GM12801 (cell line): ENCODE measurements around the gene CAMKV.

Experiments
- TF ChIP-seq, protein P1 (sequence below): IDR thresholded peaks from one replicate; pipeline ENCODE4 v1.5.1; 2011; ENCODE audit warnings: control low read depth; ENCODE audit not compliant: insufficient read length; ENCODE audit errors: extremely low read depth

CAMKV gene

DNA sequence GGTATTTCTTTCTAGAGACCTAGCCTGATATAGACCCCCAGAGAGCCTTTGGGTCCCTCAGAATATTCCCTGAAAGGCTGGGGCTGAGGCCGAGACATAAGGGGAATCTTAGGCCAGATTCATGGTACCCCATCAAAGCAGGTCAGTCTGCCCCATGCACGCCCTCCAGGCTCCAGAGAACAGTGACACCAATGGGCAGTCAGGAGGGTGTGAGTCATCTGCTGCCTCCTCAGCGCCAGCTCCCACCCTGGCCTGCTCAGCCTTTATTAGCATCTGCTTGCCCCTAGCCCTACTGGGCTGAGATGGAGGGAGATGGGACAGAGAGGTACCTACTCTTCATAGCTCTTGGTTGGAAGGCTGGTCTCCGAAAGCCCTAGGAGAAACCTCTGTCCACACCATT, 14.3 kb upstream of the CAMKV start:
- TF ChIP-seq, protein P1, sequence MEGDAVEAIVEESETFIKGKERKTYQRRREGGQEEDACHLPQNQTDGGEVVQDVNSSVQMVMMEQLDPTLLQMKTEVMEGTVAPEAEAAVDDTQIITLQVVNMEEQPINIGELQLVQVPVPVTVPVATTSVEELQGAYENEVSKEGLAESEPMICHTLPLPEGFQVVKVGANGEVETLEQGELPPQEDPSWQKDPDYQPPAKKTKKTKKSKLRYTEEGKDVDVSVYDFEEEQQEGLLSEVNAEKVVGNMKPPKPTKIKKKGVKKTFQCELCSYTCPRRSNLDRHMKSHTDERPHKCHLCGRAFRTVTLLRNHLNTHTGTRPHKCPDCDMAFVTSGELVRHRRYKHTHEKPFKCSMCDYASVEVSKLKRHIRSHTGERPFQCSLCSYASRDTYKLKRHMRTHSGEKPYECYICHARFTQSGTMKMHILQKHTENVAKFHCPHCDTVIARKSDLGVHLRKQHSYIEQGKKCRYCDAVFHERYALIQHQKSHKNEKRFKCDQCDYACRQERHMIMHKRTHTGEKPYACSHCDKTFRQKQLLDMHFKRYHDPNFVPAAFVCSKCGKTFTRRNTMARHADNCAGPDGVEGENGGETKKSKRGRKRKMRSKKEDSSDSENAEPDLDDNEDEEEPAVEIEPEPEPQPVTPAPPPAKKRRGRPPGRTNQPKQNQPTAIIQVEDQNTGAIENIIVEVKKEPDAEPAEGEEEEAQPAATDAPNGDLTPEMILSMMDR, result no peak

DNA sequence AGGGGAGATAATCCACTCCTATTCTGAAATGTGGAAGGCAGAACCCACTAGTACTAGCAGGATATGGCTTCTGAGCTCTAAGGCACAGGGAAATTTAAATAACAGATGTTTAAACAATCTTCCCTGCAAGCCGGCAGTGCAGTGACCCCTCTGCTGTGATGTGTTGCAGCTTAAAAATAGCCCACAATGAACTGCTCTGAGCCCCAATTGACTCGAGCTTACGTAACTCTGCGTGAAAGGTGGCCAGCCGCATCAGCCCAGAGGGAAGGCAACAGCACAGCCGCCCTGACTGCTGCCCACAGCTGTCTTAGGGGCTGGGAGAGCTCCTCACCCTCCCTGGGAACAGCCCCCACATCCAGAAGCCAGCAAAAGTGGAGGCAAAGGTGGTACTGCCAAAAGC, 12.5 kb upstream of the CAMKV start:
- TF ChIP-seq, protein P1, result no peak

DNA sequence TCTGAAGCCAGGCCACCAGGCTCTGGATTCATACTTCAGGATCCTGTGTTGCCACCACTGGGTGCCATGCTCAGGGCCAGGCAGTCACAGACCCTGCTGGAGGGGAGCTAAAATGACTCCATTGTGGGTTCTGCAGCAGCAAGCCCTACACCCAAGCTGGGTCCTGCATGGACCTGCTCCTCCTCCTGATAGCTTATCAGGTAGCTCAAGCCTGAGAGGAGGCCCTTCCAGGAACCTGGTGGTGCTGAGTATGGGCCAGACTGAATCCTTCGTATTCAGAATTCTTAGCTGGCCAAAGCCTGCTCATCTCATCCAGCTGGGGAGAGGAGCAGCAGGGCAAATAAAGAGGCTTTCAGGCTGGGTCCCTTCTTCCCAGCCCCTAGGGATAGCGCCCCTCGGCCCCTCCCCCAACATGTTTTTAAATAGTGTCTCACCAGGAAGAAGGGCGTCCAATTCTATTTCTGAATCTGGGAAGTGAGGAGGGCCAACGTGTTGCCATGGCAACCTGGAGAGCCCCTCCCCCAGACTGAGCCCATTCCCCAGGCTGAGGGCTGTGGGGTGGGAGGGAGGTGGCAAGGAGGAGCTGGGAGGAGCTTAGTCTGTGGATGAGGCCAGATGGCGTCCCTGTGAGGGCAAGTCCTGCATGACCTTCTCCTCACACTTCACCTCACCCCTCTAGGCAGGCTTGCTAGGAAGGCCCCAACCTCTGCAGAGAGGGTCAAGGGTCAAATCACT, 11.0 kb upstream of the CAMKV start:
- TF ChIP-seq, protein P1, result no peak

DNA sequence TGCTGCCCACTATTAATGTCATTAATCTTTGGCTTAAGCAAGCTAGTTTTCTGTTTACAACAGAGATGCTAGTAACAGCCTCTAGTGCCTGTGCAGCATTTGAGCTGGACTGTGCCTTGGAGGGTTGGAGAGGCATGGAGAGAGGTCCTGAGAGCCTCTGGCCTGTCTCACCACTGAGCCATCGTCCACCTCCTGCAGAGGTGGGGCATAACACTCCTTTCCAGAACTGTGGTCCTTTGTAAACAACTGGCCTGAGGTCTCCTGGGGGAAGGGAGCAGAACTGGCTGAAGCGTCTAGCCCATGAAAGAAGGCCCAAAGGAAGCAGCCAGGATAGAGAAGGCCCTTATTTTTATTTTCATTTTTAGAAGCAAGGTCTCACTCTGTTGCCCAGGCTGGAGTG, 10.0 kb upstream of the CAMKV start:
- TF ChIP-seq, protein P1, result no peak

DNA sequence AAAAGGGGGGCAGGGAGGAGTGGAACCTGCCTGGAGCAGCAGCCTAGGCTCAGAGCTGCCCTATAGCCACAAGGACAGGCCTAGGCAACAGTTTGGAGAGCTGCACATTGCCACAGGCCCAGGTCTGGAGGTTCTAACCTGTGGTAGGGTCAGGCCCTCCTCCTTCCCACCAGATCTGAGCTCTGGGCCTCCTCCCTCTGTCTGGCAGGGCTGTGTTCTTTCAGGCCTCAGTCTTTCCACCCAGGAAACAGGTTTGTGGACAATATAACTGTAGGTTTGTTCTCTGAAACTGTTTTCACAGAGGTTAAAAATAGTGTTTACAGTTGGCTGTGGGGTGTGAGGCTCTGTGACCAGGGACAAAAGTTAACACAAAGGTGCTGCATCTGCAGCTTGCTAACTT, 9.0 kb upstream of the CAMKV start:
- TF ChIP-seq, protein P1, result no peak

DNA sequence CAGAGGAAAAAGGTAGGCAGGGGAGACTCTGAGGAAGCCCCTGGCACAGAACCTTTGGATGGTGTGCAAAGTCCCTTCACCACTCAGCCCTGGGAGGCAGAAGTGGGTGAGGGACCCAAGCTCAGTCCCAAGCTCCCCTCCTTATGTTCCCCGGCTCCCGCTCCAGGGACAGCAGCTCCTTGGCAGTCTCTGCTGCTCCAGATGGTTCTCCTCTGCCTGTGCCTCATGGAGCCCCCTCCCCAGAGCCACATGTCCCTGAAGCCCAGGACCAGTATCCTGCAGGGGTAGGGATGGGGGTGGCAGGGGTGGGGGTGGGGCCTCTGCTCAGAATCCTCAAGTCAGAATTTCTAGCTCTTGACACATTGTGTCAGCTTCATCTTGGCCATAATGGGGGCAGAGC, 8.0 kb upstream of the CAMKV start:
- TF ChIP-seq, protein P1, result no peak

DNA sequence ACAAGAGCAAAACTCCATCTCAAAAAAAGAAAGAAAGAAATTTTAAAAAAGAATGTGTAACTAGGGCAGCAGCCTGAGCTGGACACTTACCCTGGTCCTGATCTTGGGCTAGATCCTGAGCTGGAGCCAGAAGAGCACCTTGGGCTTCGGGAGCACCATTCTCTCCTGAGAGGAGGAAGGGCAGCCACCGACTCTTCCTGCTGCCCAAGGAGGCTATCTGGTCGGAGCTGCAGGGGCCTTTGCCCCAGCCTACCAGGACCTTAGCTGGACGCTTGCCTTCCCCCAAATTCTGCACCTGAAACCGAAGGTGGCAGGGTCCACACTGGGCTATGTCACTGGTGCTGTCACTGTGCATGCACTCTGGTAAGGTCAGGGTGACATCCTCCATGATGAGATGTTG, 6.9 kb upstream of the CAMKV start:
- TF ChIP-seq, protein P1, result no peak
